SIG-M5 treated with dmso at 0.1 percent for 504 hours (cell line): Measurements from ENCODE around the gene RFT1.

Experiments
- DNase-seq: peaks from one replicate; lab custom pipeline; 2025; ENCODE audit not compliant: unreplicated experiment; lab: John Stamatoyannopoulos, UW

RFT1 gene

DNA sequence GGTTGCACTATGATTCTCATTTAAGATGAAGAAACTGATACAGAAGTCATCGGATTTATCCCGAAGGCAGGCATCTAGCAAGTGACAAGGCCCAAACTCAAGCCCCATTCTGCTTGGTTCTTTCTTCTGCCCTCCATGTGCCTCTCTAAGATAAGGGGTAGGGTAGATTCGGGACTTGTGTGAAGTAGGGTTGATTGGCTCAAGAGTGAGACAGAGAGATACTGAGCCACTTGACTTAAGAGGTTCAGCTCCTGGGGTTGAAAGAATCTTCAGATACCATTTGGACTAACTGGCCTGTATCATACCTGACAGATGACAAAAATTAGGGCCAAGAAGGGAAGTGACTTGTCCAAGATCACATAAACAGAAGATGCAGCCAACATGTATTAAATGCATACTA, 891 bp downstream of the RFT1 start:
- DNase-seq = no peak

DNA sequence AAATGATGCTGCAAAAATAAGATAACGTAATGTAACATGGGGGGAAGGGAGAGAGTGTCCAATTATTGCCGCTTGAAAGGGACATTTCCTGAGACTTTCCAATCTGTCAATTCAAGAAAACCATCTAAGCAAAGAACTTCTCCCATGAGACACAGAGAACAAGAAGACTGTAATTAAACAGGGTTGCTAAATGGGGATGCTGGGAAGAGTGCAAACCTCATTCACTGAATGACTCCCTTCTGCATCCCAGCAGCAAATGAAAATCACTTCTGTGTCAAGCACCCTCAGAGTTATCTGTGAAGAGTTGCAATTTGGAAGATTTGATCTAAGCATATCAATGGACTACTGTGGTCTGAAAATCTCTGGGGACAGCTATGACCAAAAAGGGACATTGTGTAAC, 3.6 kb downstream of the RFT1 start:
- DNase-seq = no peak

DNA sequence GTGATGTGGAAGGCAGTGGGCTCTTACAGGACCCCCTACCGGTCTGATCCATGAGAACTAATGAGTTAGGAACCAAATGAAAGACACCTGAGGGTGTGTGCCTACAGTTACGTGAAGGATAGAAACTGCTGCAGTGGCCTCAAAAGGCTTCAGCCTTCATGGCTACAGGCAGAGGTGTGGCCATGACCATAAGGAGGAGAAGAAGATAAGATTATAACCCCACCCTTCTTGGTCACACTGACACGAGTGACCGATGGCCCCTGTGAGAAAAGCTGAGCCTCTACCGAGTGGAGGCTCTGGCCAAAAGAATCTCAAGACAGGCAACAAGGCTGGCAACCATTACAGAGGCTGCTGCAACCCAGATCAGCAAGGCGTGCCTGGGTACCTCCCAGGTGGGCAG, 6.3 kb downstream of the RFT1 start:
- no peak for DNase-seq

DNA sequence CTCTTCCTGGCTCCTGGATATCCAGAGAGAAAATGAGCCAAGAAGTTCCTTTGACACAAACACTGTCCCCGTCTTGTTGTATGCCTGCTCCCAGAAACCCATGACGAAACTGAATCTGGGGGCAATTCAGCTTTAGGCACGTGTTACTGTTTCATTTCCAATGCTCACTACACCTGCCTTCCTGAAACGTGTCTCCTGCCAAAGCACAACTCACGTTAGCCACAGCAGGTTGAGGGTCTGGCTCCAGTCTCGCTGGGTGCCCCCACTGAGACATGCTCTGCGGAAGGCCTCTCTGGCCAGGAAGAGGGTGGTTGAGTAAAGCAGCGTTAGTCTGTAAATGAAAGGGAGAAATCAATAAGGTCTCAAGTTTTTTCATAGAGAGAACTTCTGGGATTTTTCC, 6.7 kb downstream of the RFT1 start:
- DNase-seq = no peak

DNA sequence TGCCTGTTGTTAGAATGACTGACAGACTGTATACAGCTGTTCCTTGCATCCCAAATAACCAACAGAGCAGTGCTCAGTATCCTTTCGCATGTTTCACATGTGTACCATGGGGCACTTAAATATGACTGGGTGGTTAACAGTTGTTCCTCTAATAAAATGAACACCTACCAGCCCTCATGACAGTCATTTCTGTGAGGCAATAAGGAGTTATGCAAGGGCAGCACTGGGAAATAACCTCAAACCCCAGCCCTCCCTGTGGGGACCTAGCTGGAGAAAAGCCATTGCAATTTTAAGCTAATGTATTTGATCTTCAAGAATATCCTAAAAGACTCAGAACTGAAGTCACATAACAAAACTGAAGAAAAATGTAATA, 7.3 kb downstream of the RFT1 start:
- peak; percentile 86 for DNase-seq

DNA sequence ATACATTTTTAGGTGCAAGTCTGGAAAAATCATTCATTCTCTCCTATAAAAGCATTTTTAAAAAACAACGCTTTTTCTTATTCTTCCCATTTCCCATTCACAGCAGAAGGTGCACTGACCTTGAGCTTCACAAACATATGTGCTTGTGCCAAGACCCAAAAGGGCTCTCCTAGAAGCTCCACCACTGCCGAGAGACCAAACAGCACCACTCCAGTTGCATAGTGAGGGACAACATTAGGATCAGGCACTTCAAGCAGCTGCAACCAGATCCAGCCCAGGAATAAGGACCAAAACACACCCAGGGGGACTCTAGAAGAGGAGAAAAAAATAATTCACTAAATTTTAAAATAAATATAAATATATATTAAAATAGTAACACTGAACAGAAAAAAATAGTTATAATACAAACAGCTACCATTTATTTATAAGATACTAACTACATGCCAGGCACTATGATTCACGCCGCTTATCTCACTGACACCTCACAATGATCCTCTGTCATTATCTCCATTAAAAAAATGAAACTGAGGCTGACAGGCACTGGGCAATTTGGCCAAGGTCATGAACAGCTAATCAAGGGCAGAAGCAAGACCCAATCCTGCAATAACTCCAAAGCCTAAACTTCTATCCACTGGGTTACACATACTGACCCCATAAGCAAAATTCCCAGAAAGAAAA, 7.8 kb downstream of the RFT1 start:
- DNase-seq = no peak

DNA sequence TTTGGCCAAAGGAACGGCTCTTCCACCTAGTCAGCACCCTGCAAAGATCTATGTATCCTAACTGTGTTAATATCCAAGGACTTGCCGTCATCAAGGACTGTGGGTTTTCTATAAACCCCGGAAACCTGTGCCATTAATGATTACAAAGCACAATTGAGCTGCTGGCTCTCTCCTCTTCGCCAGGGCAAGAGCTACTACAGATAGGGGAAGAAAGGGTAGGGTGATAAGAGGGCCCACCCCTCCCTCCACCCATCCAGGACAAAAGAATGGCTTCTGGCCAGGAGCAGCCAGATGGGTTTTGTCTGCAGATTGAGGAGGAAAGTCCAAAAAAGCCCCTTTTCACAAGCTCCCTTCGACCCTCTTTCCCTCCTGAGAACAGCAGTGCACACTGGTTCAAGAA, 9.9 kb downstream of the RFT1 start:
- DNase-seq = no peak

DNA sequence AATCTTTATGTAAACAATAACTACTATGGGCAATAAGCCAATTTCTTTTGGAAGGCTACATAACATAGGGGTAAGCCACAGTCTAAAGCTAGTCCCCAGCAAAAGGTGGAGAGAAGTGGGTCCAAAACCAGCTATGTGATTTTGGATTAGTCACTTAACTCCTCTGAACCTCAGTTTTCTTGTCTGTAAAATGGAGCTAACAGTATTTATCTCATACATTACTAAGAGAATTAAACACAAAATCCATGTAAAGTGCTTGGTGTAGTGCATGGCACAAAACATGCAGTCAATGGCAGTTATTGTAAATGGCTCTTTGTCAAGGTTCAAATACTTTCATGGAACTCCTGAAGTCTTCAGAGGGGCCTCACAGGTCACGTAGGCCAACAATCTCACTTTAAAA, 13.3 kb downstream of the RFT1 start:
- no peak for DNase-seq

DNA sequence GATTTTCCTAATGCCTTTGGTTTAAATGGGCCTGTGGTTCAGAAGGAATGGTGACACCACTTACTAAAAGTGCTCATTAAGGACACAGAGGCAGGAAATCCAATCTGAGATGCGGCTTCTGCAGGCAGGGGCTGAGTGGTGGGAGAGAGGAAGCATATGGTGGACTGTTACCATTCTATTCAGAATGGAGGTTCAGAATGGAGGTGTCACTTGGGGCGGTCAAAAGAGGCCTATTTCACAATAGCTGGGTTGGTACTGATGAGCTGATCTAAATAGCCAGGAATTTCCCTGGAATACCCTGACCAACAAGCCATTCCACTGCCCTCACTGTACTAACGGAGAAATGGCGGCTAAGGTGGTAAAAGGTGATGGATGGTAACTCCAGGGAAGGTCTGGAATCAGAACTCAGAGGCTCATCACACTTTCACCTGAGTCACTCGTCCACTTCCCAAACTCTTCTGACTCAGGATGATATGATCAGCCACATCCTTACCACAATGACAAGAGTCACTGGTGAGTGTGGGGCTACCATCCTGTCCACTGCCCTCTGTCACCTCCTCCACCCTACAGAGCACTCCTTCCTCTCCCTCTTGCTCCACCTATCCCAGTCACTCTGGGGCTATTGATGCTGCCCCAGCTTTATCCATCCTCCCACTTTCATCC, 15.7 kb downstream of the RFT1 start:
- no peak for DNase-seq

DNA sequence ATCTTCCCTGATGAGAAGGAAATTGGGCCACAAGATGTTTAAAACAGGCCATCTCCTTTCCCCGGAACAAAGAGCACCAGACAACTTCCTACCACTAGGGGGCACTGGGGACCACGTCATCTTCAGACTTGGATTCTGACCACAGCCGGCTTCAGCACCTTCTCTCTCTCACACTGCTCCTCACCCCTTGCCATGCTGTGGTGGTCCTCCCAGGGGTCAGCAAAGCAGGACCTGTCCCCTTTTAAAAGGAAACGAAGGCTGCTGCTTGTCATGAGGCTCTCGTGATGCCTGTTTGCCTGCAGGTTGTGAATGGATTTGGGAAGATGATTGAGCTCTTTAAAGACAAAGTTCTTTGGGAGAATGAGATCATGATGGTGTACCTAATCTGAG, 16.2 kb downstream of the RFT1 start:
- peak; percentile 86 for DNase-seq

DNA sequence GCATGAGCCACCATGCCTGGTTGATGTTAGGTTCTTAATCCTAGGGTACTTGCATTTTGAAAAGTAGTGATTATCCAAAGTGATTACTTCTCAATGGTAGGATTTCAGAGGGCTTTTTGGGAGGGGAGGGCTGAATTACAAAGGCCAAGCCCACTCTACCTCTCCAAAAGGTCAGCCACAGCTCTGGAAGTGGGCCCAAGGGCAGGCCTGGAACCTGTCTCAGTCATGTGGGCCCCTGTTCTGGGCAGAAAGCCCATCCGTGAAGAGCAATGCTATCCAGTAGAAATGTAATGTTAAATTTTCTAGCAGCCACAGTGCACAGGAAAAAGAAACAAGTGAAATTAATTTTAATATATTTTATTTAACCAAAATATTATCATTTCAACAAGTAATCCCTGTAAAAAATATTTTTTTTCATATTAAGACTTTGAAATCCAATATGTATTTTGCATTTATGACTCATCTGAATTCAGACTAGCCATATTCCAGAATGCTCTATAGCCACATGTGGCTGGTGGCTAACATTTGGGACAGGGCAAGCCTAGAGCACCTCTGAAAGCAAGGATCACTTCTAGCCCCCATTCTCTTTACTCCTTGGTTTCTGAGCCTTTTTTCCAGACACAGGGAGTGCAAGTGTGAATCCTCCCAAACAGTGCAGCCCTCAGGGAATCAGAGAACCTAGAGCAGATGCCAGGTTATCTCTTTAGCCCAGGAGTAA, 16.8 kb downstream of the RFT1 start:
- no peak for DNase-seq

DNA sequence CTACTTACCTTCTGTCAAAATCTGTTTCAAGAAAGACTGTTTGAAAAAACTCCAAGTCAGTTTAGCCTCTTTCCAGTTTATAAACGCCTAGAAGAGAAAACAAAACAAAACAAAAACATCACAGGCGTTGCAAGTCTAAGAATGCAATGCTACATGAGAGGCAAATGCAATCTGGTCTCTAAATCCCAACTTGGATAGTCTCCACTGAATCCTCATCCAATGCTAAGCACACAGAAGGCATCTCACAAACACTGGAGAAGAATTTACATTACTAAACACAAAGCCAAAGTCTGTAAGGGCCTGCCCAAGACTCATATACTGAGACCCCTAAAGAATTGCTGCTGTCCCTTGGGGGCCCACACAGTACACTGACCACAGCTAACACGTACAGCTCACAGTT, 18.4 kb downstream of the RFT1 start:
- DNase-seq = no peak

DNA sequence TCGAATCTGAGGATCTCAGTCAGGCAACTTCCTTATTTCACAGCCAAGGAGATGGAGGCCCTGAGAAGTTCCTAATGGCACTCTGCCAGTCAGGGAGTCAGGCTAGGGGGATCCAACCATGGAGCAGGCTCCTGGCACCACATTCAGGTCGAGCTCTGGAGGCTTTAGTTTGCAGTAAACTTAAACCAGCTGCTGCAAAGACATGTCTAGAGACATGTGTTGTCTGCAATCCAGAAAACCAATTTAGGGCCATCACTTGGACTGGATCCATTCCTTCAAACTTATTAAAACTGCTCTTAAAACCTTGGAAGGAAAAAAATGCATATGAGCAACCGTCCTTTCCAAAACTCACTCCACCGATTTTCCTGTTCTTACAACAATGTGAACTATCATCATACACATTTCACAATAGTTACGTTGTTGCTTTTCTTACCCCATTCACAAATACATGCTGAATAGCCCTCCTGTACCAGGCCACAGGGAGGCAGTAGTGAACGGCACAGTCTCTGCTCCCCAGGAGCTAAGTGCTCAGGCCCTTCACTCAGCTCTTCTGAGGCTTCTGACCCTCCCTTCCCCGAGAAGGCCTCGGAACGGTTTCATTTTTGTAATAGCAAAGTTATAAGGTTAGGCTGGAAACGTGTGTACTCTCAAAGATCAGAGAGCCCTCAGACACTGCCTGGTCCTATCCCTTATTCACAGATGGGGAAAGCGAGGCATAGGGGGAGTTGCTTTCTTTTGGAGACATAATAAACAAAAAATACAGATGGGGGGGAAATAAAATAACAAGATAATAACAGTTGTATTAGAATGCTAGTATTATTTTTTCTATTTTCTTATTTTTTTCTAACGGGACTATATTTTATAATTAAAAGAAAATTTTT, 20.1 kb downstream of the RFT1 start:
- DNase-seq = peak; percentile 95

DNA sequence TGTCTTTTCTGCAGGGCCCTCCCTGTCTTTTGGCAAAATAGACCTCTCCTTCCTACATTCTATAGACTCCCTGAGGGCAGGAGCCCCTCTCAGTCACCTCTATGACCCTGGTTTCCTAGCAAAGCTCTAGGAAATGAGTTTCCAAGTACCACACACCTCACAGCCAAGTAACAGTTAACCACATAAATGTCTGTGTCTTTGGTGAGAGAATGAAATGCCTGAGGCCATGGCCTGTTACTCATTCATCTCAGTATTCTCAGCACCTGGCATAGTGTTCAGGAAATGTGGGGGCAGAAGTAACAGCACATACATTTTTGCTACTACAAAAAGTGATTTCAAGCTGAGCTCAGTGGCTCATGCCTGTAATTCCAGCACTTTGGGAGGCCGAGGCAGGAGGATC, 21.0 kb downstream of the RFT1 start:
- DNase-seq = no peak

DNA sequence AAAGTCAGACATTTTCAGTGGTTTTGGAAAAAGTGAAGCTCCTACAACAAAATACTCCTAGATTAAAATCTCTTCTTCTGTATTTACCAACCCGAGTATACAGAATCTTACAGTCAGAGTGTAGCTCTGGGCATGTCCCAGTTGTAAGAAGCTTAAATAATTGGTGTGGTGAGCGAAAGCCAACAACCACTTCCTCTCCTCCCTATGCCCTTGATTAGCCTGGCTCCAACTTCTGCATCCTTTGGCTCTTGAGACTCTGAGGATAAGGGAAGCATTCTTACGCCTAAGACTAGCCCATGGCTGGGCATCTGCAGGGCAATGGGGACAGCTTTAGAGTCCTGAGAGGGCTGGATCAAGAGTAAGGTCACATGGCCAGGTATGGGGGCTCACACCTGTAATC, 25.5 kb downstream of the RFT1 start:
- peak; percentile 49 for DNase-seq

DNA sequence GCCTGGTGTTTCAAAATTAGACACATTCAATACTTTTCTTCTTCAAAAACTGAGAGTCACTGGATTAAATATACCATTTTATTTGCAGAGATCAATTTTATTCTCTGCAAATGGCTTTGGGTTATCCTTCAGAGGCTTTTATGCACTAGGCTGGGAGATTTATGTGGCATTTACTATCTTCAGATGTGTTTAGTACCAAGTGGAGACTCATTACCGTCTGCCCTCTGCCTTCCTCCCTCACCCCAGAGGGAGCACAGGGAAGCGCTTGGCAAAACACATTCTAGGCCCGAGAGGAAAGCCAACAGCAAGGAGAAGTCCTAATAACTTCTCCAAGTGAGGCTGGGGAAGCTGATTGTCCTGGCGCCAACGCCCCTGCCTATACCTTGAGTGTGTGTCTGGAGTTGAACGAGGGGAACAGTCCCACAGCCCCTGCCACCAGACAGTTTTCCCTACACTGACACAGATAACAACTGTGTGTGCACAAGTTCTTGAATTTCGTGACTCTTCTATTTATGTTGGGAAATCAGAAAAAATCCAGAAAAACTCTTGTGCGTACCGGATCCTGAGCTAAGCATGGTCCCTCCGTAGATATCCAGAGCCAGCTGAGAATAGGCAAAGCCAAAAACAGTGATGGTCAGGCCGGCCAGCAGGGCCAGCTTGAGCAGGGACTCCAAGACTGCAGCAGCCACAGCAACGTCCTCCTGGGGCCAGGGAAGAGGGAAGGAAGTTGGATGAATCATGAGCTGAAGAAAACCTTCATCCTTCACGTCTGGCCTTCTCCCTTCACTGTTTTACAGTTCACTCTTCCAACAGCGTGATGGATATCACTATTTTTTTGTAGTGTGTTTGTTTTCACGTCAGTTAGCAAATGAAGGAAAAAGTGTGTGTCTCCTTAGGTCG, 26.6 kb downstream of the RFT1 start:
- no peak for DNase-seq

DNA sequence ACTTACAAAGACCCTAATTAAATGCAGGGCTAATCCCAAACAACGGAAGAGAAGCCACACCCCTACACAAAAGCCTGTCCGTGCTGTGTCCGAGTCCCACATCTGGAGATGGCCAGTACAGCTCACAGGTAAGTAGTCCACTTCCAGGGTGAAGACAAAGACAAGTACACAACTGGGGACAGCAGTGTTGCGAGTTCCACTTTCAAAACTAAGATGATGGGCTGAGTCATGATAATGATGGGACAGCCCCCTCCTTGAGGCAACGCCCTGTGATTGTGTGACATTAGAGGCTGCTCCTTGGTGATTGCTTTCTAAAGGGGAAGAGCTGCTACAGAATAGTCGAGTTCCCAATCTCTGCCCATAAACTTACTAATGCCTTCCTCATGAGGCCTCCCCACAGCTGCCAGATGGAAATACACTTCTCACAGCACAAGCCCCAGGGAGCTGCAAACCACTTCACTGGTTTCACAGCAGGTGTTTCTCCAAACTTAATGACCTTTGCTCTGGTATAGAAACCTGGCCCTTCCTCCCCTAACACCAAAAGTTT, 27.6 kb downstream of the RFT1 start:
- peak; percentile 76 for DNase-seq

DNA sequence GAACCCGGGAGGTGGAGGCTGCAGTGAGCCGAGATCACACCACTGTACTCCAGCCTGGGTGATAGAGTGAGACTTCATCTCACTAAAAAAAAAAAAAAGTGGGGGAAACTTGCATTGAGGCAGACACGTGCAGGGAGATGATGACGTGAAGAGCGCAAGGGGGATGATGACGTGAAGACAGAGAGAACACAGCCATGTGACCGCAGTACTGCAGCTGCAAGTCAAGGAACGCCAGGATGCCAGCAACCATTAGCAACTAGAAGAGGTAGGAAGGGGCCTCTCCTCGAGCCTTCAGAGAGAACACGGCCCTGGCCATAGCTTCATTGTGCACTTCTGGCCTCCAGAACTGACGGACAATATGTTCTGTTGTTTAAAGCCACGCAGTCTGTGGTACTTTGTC, 28.3 kb downstream of the RFT1 start:
- DNase-seq = no peak

DNA sequence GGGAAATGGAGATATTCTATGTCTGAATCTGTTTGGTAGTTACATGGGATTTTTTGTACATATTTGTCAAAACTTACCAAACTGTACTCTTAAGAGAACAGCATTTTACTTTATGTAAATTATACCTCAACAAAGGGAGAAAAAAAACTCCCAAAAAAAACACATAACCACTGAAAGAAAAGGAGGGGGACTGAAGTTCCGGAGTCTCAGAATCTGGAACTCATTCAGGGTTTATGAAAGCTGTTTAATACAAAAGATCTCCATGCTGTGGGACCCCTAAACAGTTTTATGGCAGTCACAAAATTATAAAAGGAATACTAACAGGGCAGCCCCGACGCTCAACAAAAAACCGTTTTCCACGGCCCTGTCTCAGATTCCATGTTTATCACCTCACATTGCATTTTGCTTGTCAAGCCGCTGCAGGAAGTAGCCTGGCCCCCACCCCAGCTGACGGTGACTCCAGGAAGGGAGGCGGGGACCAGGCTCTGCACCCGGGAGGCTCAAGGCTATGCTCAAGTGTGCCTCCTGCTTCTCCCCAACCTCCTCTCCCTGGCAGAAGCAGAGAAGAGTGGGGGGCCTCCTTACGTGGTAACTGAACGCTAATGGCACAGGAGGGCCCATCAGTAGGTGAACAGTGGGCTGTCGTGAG, 29.3 kb downstream of the RFT1 start:
- no peak for DNase-seq

DNA sequence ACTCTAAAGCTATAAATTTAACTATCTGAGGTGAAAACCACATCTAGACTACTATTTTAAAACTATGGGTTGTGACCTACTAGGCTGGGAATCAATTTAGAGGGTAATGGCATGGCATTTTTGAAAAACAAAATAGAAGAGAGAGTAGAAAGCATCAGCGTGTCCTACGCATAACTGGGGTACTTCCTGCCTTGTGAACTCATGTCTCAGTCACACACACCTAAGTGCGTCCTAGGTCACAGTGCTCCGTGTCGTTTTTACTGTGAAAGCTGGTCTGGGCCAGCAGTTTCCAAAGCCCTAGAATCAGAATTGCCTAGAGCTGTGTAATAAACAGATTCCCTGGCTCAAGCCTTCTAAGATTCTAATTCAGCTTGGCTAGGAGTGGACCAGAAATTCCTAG, 32.3 kb downstream of the RFT1 start:
- DNase-seq = no peak
